ENCODE results near the gene CTBP1. TPM values are rescaled to one million over a fixed set of nuclear protein-coding genes. Genes with fewer than 3 reads are reported as not detected.

CTBP1 gene
- total RNA-seq, 3 donors from 2014 or later = 130 to 159 (median 133) TPM

GRCh38 chr4:1241936-1242505, 6.9 kb downstream of the CTBP1 start:
- H3K27me3 ChIP-seq = no peaks in the 10 kb centered on the region
- H3K9me3 ChIP-seq = no peaks in the 10 kb centered on the region
- intact Hi-C loops (cut with DNase I; ENCODE audit: low total_unique reads) = no loop called here
- H3K36me3 ChIP-seq = peaks cover 4% of the 10 kb centered on the region
- H3K4me1 ChIP-seq = peaks cover 22 to 26% of the 10 kb centered on the region in 2 donors
- no peak for TF ChIP-seq POLR2AphosphoS5 (IDR thresholded peaks at IDR 0.05)
- no peak for TF ChIP-seq POLR2A (IDR thresholded peaks at IDR 0.05)
- TF ChIP-seq CTCF (IDR thresholded peaks at IDR 0.05) = no peak
- DNase-seq (ENCODE audit: low spot score in 2 of 2) = peak in 1 of 2 donors; percentile 10
- H3K27ac ChIP-seq = no peak overlapping the region
- peak overlapping the region in 1 of 3 donors; percentile 8 for H3K4me3 ChIP-seq

DNA sequence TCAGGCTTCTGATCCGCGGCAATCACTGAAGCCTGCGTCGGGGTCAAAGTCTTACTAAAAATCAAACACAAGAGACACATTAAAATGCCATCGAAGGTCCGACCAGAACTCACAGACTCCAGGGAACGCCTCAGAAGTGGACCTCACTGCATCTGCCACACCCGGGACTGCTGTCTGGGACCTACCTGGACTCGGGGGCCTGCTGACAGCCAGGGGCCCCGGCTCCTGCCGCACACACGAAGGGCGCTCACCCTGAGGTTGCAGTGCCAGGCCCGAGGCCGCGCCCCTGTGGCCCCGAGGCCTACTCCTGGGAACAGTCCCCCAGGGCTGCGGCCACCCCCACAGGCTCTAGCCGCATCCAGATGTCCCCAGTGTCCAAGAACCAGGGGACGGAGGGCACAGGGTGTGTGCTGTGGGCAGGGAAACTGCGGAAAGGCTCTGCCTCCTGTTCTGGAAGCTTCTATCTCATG, 7.4 kb downstream of the CTBP1 start:
- TF ChIP-seq CTCF (IDR thresholded peaks at IDR 0.05) = no peak
- TF ChIP-seq POLR2A (IDR thresholded peaks at IDR 0.05) = no peak
- TF ChIP-seq POLR2AphosphoS5 (IDR thresholded peaks at IDR 0.05) = no peak
- peaks cover 4% of the 10 kb centered on the region for H3K36me3 ChIP-seq
- DNase-seq (ENCODE audit: low spot score in 2 of 2) = no peak
- intact Hi-C loops (cut with DNase I; ENCODE audit: low total_unique reads) = no loop called here
- no peak overlapping the region for H3K27ac ChIP-seq
- H3K9me3 ChIP-seq = no peaks in the 10 kb centered on the region
- H3K27me3 ChIP-seq = no peaks in the 10 kb centered on the region
- peaks cover 17 to 21% of the 10 kb centered on the region in 2 donors for H3K4me1 ChIP-seq
- no peak overlapping the region for H3K4me3 ChIP-seq

DNA sequence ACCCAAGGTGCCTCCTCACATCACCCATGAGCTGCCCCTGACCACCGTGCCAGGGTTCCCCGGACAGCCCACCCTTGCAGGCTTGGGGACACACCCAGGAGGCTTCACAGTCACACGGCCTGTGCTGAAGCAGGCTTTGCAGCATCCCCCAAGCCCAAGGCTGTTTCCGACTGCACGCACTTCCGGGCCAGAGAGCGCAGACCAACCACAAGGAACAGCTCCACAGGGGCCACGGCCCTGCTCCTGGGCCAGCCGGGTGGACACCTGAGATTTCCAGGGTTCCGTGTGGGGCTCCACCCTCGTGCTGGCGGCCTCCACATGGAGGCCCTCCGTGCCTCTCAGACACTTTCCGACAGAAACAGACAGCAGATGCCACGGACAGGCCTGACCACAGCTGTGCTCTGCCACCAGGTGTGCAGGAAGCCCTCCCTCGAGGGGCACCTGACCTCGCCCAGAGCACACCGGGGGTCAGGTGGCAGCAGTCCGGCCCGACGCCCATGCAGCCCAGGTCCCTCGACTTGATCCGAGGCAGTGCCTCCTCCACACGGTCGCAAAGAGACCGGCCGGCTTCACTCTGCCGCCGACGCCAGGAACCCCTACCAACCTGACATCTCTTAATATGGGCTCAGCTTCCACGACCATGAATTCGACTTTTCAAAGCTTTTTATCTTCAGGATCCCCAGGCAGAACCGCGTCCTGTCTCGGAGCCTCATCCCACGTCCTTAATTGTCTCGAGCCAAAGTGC, 8.0 kb downstream of the CTBP1 start:
- Histone ChIP-seq H3K4me1 (peaks cover 12 to 15% of the 10 kb centered on the region in 2 donors), H3K9me3 (no peaks in the 10 kb centered on the region), H3K27ac (no peak overlapping the region), H3K4me3 (no peak overlapping the region), H3K27me3 (no peaks in the 10 kb centered on the region), H3K36me3 (peaks cover 4% of the 10 kb centered on the region)
- intact Hi-C loops (cut with DNase I; ENCODE audit: low total_unique reads) = no loop called here
- TF ChIP-seq POLR2AphosphoS5 (IDR thresholded peaks at IDR 0.05) (no peak), POLR2A (IDR thresholded peaks at IDR 0.05) (no peak), CTCF (IDR thresholded peaks at IDR 0.05) (no peak)
- DNase-seq (ENCODE audit: low spot score in 2 of 2) = no peak

DNA sequence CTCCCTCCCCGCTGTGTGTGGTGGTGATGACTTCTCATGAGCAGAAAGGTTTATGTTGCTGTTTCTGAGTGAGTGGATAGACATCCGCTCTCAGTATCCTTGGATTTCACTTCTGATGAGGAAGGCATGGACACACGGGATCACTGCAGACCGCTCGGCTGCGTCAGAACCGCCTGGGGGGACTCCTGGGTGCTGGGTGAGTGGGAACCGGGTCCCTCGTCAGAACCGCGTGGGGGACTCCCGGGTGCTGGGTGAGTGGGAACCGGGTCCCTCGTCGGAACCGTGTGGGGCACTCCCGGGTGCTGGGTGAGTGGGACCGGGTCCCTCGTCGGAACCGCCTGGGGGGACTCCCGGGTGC, 9.0 kb downstream of the CTBP1 start:
- no peak for DNase-seq (ENCODE audit: low spot score in 2 of 2)
- Histone ChIP-seq H3K4me3 (no peak overlapping the region), H3K36me3 (peaks cover 4% of the 10 kb centered on the region), H3K27ac (no peak overlapping the region), H3K9me3 (no peaks in the 10 kb centered on the region), H3K4me1 (peaks cover 5 to 6% of the 10 kb centered on the region in 2 donors), H3K27me3 (no peaks in the 10 kb centered on the region)
- intact Hi-C loops (cut with DNase I; ENCODE audit: low total_unique reads) = no loop called here
- TF ChIP-seq POLR2AphosphoS5 (IDR thresholded peaks at IDR 0.05) (no peak), CTCF (IDR thresholded peaks at IDR 0.05) (no peak), POLR2A (IDR thresholded peaks at IDR 0.05) (no peak)

All from breast epithelium (tissue), 4 donors.